ENCODE data around the gene HDAC10.

The HDAC10 gene

GRCh38 chr22:50238755-50239154, 12.3 kb downstream of the HDAC10 start:
- no peak for DNase-seq (ENCODE audit: low read depth)

- no peak for DNase-seq (ENCODE audit: low read depth)
Measured at GRCh38 chr22:50236731-50237409, 14.2 kb downstream of the HDAC10 start.

- DNase-seq (ENCODE audit: low read depth): no peak
Measured at GRCh38 chr22:50233223-50233622, 17.8 kb downstream of the HDAC10 start.

DNA sequence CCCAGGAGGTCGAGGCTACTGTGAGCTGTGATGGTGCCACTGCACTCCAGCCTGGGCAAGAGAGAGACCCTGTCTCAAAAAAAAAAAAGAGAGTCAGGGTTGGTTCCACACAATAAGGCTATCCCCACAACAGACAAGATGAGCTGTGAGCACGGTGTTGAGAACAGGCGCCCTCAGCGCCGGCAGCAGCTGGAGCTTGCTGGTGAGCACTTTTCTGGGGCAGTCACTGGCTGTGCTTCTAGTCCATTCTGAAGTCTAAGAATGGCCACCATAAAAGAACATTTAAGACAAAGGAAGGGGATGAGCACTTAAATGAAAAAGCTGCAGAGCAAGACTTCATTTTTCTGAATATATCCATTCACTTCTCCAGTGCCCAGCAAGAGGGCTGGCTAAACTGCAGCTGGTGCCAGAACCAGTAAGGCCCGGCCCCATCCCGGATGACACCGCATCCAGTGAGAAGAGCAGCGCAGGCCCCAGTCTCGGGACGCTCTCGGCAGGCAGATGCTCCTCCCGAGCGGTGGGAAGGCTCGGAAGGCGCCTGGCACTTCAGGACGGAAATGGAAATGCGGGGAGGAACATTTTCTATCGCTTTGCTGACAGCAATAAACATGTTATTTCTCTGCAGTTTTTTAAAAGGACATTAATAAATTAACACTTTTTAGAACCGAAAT, 18.4 kb downstream of the HDAC10 start:
- no peak for DNase-seq (ENCODE audit: low read depth)

- no peak for DNase-seq (ENCODE audit: low read depth)
Measured at GRCh38 chr22:50229370-50229769, 21.7 kb downstream of the HDAC10 start.

DNA sequence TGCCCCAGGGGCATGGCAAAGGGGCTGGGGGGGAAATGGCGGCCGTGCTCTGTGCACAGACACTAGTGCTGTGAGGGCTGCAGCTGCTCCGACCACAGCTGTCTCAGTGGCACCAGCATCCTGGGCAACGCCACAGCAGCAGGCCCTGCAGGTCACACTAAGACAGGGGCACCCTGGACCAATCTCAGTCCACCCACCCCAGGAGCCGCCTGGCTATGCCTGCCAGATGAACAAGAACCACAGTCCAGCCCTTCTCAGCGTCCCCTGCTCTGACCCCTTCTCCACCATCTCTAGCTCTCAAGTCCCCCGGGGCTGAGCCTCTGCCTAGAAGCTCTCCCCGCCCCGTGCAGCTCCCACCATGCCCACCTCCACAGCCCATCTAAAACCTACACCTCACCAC, 22.7 kb downstream of the HDAC10 start:
- no peak for DNase-seq (ENCODE audit: low read depth)

DNA sequence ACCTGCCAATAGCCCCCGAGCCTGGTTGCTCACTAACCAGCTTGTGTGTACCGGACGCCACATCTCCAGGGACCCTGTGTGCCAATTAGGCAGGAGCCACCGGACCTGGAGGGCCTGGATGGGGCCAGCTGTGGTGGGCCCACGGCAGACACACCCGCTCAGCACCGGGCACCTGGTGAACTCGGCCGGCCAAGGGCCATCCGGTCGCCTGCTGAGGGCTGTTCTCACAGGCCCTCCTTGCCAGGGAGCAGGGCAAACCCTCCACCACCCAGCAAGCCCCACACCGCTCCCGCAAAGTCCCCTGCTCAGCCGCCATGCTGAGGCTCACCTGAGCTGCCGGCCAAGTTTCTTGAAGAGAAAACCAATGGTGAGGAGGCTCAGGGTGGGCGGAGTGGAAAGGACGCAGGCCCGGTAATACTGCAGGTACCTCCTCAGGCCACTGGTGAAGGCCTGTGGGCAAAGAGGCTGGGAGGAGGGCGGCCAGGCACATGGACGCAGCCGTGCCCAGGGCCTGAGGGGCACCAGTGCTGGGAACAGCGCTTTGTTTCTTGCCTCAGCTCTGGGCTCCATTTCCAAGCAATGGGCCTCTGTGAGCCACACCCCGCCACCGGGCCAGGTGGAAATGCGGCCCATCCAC, 23.4 kb downstream of the HDAC10 start:
- no peak for DNase-seq (ENCODE audit: low read depth)

DNA sequence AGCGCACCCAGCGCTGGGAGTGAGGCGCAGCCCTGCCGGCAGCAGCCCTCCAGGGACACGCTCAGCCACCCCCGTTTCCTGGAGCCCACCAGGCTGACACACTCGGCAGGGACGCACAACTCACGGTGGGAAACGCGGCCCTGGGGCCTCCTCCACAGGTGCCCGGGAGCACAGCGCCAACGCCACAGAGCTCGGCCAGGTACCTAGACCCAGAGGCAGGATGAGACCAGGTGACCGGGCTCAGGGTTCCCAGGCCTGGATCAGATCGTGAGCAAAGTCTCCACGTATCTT, 24.2 kb downstream of the HDAC10 start:
- DNase-seq (ENCODE audit: low read depth): no peak

- no peak for DNase-seq (ENCODE audit: low read depth)
Measured at GRCh38 chr22:50226063-50226874, 24.8 kb downstream of the HDAC10 start.

GRCh38 chr22:50225200-50225969, 25.7 kb downstream of the HDAC10 start:
- no peak for DNase-seq (ENCODE audit: low read depth)

DNA sequence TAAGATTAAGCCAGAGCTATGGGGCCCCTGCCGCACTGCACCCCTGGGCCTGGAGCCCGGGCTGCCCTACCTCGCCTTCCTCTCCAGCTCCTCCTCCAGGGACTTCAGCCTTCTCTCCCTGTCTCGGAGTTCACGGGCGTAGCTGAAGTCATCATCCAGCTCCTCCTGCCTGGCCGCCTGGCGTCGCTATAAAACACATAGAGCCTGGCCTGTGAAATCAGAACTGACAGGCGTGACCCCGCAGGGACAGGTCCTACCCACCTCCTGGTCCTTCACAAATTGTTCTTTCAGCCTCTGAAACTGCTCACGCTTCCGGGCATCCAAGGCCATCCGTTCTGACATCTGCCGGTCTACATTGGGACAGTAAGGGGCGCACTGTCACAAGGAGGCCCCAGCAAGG, 27.0 kb downstream of the HDAC10 start:
- DNase-seq (ENCODE audit: low read depth): no peak

DNA sequence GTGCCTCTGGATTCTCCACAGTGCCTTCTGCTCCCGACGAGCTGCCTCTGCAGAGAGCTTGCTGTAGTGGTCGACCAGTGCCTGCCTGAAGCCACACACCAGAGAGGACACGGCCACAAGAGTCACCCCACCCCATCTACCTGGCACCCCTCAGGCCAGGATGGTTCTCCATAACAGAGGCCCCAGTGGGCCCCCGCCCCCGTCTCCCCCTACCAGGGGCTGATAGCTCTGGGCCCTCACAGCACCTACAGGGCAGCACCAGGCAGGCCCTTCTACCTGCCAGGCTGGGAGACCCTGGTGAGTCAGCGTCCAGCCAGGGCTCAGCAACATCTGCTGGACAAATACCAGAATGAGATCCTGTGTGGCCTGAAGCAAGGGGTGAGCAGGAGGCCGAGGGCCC, 28.6 kb downstream of the HDAC10 start:
- no peak for DNase-seq (ENCODE audit: low read depth)

- DNase-seq (ENCODE audit: low read depth): no peak
Measured at GRCh38 chr22:50221410-50222300, 29.4 kb downstream of the HDAC10 start.

GRCh38 chr22:50220603-50221409, 30.3 kb downstream of the HDAC10 start:
- no peak for DNase-seq (ENCODE audit: low read depth)

DNA sequence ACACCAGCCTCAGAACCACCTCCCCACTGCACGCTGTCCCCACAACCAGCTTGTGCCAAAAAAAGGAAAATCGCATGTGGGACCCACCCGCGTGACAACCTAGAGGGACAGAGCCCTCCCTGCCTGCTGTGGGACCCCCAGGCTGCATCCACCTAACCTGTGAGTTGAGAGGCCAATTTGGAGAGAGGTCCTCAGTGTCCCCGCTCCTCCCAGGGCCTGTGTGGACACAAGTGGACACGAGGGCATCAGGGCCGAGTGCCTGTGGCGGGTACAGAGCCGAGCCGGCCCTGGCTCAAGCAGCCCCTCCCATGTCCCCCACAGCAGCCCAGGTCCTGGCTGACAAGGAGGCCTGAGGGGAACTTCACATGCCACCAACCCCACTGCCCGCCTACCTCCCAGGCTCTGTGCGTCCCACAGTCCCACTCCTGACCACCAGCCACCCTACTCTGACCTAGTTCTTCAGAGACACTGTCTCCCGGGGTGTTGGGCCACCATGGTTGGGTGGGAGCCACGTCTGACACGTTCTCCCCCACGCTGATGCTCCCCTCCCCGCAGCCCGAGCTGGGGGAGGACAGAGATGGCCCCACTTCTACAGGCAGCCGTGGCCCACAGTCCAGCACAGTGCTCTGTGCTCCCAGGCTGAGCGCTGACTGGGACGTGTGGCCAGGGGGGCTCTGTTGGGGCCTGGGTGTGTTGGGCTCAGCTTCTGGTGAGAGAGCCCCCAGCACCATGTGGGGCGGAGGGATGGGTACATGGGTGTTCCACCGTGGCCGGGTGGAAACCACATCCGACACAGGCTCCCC, 31.1 kb downstream of the HDAC10 start:
- DNase-seq (ENCODE audit: low read depth): no peak

DNA sequence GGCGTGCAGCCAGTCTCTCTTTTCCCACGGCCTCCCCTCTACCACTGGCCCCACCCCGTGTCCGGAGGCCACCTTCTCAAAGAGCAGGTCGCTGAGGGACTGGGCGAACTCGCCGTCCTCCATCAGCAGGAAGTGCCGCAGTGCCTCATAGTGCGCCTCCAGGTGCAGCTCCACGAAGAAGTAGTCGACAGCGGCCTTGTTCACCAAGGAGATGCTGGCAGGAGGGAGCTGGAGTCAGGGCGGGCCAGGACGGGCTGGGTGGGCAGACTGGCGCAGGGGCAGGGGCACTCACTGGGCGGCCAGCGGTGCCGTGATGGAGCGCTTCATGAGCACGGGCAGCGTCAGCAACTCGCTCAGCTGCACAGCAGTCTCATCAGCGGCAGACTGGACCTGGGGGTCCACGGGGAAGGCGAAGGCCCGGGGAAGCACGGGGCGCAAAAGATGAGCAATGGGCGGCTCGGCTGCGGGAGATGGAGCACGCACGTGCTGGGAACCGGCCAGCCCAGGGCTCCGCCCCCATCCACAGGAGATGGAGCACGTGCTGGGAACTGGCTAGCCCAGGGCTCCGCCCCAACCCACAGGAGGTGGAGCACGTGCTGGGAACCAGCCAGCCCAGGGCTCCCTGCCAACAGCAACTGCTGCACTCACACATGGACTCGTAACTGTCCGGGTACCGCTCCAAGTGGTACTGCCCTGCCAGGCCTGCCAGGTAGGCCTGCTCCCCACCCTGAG, 31.9 kb downstream of the HDAC10 start:
- DNase-seq (ENCODE audit: low read depth): no peak

GRCh38 chr22:50218153-50218995, 32.7 kb downstream of the HDAC10 start:
- DNase-seq (ENCODE audit: low read depth): no peak
